Glutamatergic neuron (in vitro differentiated cells): Measurements from ENCODE around the gene KDM6A. TPM values are rescaled to one million over a fixed set of nuclear protein-coding genes. Genes with fewer than 3 reads are reported as not detected.
A peak's percentile ranks its signal among the peaks of the same experiment; 100 is the strongest.

Source experiments
- DNase-seq: peaks from one replicate; pipeline ENCODE4 v3.0.0; 2022
- H3K27ac Mint-ChIP-seq: one replicate; pipeline ENCODE4 v1.8.0; 2020; ENCODE audit warnings: mild to moderate bottlenecking, mixed read lengths, inconsistent platforms; ENCODE audit not compliant: unreplicated experiment
- H3K27me3 Mint-ChIP-seq: one replicate; pipeline ENCODE4 v1.8.0; 2020; ENCODE audit warnings: mild to moderate bottlenecking, moderate library complexity, mixed read lengths, inconsistent platforms; ENCODE audit not compliant: unreplicated experiment
- H3K36me3 Mint-ChIP-seq: one replicate; pipeline ENCODE4 v1.8.0; 2020; ENCODE audit warnings: mild to moderate bottlenecking, mixed read lengths, inconsistent platforms; ENCODE audit not compliant: unreplicated experiment
- H3K4me1 Mint-ChIP-seq: one replicate; pipeline ENCODE4 v1.8.0; 2020; ENCODE audit warnings: mild to moderate bottlenecking, low read depth, mixed read lengths, inconsistent platforms; ENCODE audit not compliant: unreplicated experiment
- H3K4me3 Mint-ChIP-seq: one replicate; pipeline ENCODE4 v1.8.0; 2020; ENCODE audit warnings: mild to moderate bottlenecking, mixed read lengths, inconsistent platforms; ENCODE audit not compliant: unreplicated experiment
- H3K9me3 Mint-ChIP-seq: one replicate; pipeline ENCODE4 v1.8.0; 2020; ENCODE audit warnings: mild to moderate bottlenecking, moderate library complexity, mixed read lengths, inconsistent platforms; ENCODE audit not compliant: unreplicated experiment
- total RNA-seq: library from RNA; stranded (reverse); fragmentation: NEBNext Ultra II Directional; extraction: Animal tissue kit (Norgen Biotek cat#: 25700); gene quantifications from one replicate; pipeline ENCODE4 v1.2.1, GENCODE V29; 2021; ENCODE audit not compliant: unreplicated experiment
- TF ChIP-seq, protein P1 (sequence below): fragments of 200-600 bp; sonication (generic); IDR thresholded peaks from one replicate; pipeline ENCODE4 v1.5.0; 2021; ENCODE audit not compliant: partially characterized antibody, unreplicated experiment

The KDM6A gene
- total RNA-seq, 1 donor from 2014 or later = 26.5 TPM

- Mint-ChIP-seq H3K9me3 (peaks cover 4% of the 10 kb centered on the region), H3K27ac (no peak overlapping the region), H3K36me3 (no peaks in the 10 kb centered on the region), H3K4me1 (no peaks in the 10 kb centered on the region), H3K27me3 (no peaks in the 10 kb centered on the region), H3K4me3 (no peak overlapping the region)
- no peak for DNase-seq
- TF ChIP-seq, protein P1, sequence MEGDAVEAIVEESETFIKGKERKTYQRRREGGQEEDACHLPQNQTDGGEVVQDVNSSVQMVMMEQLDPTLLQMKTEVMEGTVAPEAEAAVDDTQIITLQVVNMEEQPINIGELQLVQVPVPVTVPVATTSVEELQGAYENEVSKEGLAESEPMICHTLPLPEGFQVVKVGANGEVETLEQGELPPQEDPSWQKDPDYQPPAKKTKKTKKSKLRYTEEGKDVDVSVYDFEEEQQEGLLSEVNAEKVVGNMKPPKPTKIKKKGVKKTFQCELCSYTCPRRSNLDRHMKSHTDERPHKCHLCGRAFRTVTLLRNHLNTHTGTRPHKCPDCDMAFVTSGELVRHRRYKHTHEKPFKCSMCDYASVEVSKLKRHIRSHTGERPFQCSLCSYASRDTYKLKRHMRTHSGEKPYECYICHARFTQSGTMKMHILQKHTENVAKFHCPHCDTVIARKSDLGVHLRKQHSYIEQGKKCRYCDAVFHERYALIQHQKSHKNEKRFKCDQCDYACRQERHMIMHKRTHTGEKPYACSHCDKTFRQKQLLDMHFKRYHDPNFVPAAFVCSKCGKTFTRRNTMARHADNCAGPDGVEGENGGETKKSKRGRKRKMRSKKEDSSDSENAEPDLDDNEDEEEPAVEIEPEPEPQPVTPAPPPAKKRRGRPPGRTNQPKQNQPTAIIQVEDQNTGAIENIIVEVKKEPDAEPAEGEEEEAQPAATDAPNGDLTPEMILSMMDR = no peak
Observed at GRCh38 chrX:44971674-44972073, 98.7 kb downstream of the KDM6A start.

DNA sequence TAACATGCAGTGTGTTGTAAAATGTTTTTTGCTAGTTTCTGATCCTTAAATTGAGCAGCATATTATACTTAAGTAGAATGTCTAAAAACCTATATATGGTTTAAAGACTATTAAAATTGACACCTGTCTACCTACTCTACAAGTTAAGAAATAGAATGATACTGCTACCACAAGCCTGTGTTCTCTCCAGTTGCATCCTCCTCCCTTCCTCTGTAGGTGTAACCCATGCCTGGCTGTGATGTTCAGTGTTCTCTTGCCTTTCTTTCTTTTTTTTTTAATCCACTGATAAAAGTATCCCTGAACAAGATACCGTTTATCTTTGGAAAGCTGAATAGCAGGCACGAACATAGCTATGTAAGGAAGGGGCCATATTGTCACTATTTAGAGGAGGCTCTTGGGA, 99.1 kb downstream of the KDM6A start:
- Mint-ChIP-seq H3K27me3 (no peaks in the 10 kb centered on the region), H3K4me1 (no peaks in the 10 kb centered on the region), H3K36me3 (no peaks in the 10 kb centered on the region), H3K4me3 (no peak overlapping the region), H3K9me3 (peaks cover 4% of the 10 kb centered on the region), H3K27ac (peak overlapping the region; percentile 22)
- TF ChIP-seq, protein P1 = no peak
- no peak for DNase-seq

- Mint-ChIP-seq H3K27ac (no peak overlapping the region), H3K9me3 (peaks cover 4% of the 10 kb centered on the region), H3K27me3 (no peaks in the 10 kb centered on the region), H3K36me3 (no peaks in the 10 kb centered on the region), H3K4me3 (no peak overlapping the region), H3K4me1 (no peaks in the 10 kb centered on the region)
- TF ChIP-seq, protein P1 = no peak
- DNase-seq = no peak
Observed at GRCh38 chrX:44973420-44973932, 100.5 kb downstream of the KDM6A start.

GRCh38 chrX:44974451-44974850, 101.5 kb downstream of the KDM6A start:
- no peaks in the 10 kb centered on the region for H3K36me3 Mint-ChIP-seq

DNA sequence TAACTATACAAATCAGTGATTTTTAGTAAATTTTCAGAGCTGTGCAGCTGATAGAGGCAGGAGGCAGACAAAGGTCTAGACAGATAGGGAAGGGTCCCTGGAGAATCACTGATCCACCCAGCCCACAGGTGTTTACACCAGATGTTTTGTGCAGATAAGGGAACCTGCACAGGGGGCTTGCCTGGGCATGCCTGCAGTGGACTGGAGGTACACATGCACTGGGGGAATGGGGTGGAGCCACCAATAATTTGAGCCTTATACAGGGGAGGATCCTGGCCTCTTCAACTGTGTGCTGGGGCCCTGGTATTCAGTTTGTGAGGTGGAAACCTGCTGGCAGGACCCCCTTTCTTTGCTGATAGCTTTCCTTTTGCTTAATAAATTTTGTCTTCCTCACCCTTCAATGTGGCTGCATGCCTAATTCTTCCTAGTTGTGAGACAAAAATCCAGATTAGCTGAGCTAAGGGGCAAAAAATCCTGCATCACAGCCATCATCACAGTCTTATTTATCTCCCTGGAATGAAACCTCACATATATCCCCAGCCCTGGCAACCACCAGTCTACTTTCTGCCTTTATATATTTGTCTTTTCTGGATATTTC, 102.8 kb downstream of the KDM6A start:
- no peak overlapping the region for H3K27ac Mint-ChIP-seq
- H3K4me1 Mint-ChIP-seq = no peaks in the 10 kb centered on the region
- TF ChIP-seq, protein P1 = no peak
- H3K4me3 Mint-ChIP-seq = no peak overlapping the region
- H3K9me3 Mint-ChIP-seq = peaks cover 4% of the 10 kb centered on the region
- H3K27me3 Mint-ChIP-seq = no peaks in the 10 kb centered on the region
- DNase-seq = no peak
- no peaks in the 10 kb centered on the region for H3K36me3 Mint-ChIP-seq

More at GRCh38 chrX:44974451-44974850, 101.5 kb downstream of the KDM6A start:
- H3K27ac Mint-ChIP-seq = no peak overlapping the region
- no peak for DNase-seq
- peaks cover 4% of the 10 kb centered on the region for H3K9me3 Mint-ChIP-seq
- H3K4me3 Mint-ChIP-seq = no peak overlapping the region
- TF ChIP-seq, protein P1 = no peak
- no peaks in the 10 kb centered on the region for H3K4me1 Mint-ChIP-seq
- H3K27me3 Mint-ChIP-seq = no peaks in the 10 kb centered on the region
